Endothelial cell of umbilical vein (primary cell): ENCODE measurements around the gene CCNJL. TPM values are rescaled to one million over a fixed set of nuclear protein-coding genes. Genes with fewer than 3 reads are reported as not detected.

Source experiments
- BruUV-seq: library from RNA; stranded (reverse); fragments of 400-500 nt; replicated peaks from 2 replicates; lab custom pipeline; 2021; lab: Mats Ljungman, UMichigan
- CTCF ChIA-PET: fragments of 300-600, 350-600 bp; sonication (Branson Sonifier 250); formaldehyde crosslinking; loops from one replicate; lab custom pipeline; 2021; ENCODE audit warnings: antibody characterized with exemption, inconsistent platforms; lab: Charles Lee
- POLR2A ChIA-PET: fragments of 300-600, 350-600 bp; sonication (Branson Sonifier 250); formaldehyde crosslinking; loops from one replicate; lab custom pipeline; 2021; ENCODE audit warnings: antibody characterized with exemption, inconsistent platforms; lab: Charles Lee
- DNase-seq: peaks from one replicate; pipeline ENCODE4 v3.0.0-alpha.2; 2011; ENCODE audit warnings: low read depth, low spot score
- FAIRE-seq: peaks from 2 replicates; lab custom pipeline; 2011; peaks lifted over from hg19 to GRCh38; lab: Jason Lieb, UNC
- H2AFZ ChIP-seq: 2 replicates; pipeline ENCODE4 v1.6.0; 2012; ENCODE audit warnings: low read depth, low read length, control low read depth, inconsistent platforms
- H3K27ac ChIP-seq: 2 replicates; pipeline ENCODE4 v1.5.1; 2011; ENCODE audit warnings: low read depth, mild to moderate bottlenecking, control low read depth, low read length, moderate library complexity; ENCODE audit not compliant: insufficient read depth
- H3K27me3 ChIP-seq, 2 experiments: 2 replicates each; pipeline versions ENCODE4 v1.6.0 to v1.6.1; 2011; ENCODE audit warnings: low read length in 2 of 2, mixed read lengths in 1 of 2; ENCODE audit not compliant: control insufficient read depth in 2 of 2, insufficient read depth in 2 of 2
- H3K36me3 ChIP-seq, 2 experiments: 2 replicates in 1 of 2; 3 replicates in 1 of 2; pipeline ENCODE4 v1.5.1; 2011; ENCODE audit warnings: low read length in 2 of 2, mild to moderate bottlenecking in 1 of 2, moderate library complexity in 1 of 2; ENCODE audit not compliant: control insufficient read depth in 2 of 2, insufficient read depth in 2 of 2; ENCODE audit errors: extremely low read depth in 1 of 2
- H3K4me1 ChIP-seq: 3 replicates; pipeline ENCODE4 v1.5.1; 2011; ENCODE audit warnings: mild to moderate bottlenecking, low read length; ENCODE audit not compliant: control insufficient read depth, insufficient read depth; ENCODE audit errors: extremely low read depth
- H3K4me2 ChIP-seq: 2 replicates; pipeline ENCODE4 v1.6.1; 2011; ENCODE audit warnings: low read length, control low read depth, mixed read lengths; ENCODE audit not compliant: insufficient read depth
- H3K4me3 ChIP-seq, 3 experiments: fragments of 200-600 bp in 1 of 3; sonication (generic), shearing (Covaris generic) in 1 of 3; replicated peaks in 1 of 3; 2 replicates each; pipeline ENCODE4 v1.5.1; 2011 to 2016; ENCODE audit warnings: control low read depth in 3 of 3, low read length in 3 of 3, mild to moderate bottlenecking in 2 of 3, inconsistent platforms in 1 of 3, low read depth in 1 of 3, moderate library complexity in 1 of 3; ENCODE audit not compliant: insufficient read depth in 1 of 3
- H3K79me2 ChIP-seq: 2 replicates; pipeline ENCODE4 v1.6.0; 2012; ENCODE audit warnings: low read length, inconsistent platforms; ENCODE audit not compliant: control insufficient read depth, insufficient read depth
- H3K9ac ChIP-seq: replicated peaks from 2 replicates; pipeline ENCODE3; 2011; ENCODE audit warnings: low read length, control low read depth; ENCODE audit not compliant: insufficient read depth; ENCODE audit errors: extremely low read depth
- H3K9me1 ChIP-seq: replicated peaks from 3 replicates; pipeline ENCODE4 v1.6.0; 2011; ENCODE audit warnings: mild to moderate bottlenecking, low read length; ENCODE audit not compliant: control insufficient read depth, insufficient read depth; ENCODE audit errors: extremely low read depth
- H3K9me3 ChIP-seq: replicated peaks from 2 replicates; pipeline ENCODE4 v1.5.1; 2012; ENCODE audit warnings: low read length, inconsistent platforms; ENCODE audit not compliant: control insufficient read depth, insufficient read depth
- H4K20me1 ChIP-seq: replicated peaks from 2 replicates; pipeline ENCODE3; 2011; ENCODE audit warnings: mild to moderate bottlenecking, low read length; ENCODE audit not compliant: control insufficient read depth, insufficient read depth; ENCODE audit errors: extremely low read depth
- EZH2 ChIP-seq: IDR thresholded peaks from 2 replicates; pipeline ENCODE4 v1.6.1; 2012; ENCODE audit warnings: borderline replicate concordance, low read depth, mild to moderate bottlenecking, moderate library complexity, low read length, inconsistent platforms; ENCODE audit not compliant: severe bottlenecking
- FOS ChIP-seq: IDR thresholded peaks from 2 replicates; pipeline ENCODE4 v1.6.1; 2011; ENCODE audit warnings: mild to moderate bottlenecking, low read length, moderate library complexity, borderline replicate concordance; ENCODE audit not compliant: insufficient read depth
- GATA2 ChIP-seq: IDR thresholded peaks from 2 replicates; pipeline ENCODE4 v1.7.0; 2011; ENCODE audit warnings: low read depth, mild to moderate bottlenecking, moderate library complexity, mixed read lengths, low read length; ENCODE audit not compliant: insufficient read length, insufficient read depth
- JUN ChIP-seq: IDR thresholded peaks from 2 replicates; pipeline ENCODE4 v1.6.1; 2011; ENCODE audit warnings: borderline replicate concordance, low read depth; ENCODE audit not compliant: insufficient read length, insufficient read depth
- MYC ChIP-seq: IDR thresholded peaks from one replicate; pipeline ENCODE4 v1.6.1; 2011; ENCODE audit warnings: mild to moderate bottlenecking, low read depth, low read length
- POLR2A ChIP-seq: IDR thresholded peaks from 2 replicates; pipeline ENCODE4 v1.6.1; 2012; ENCODE audit warnings: low read depth, mild to moderate bottlenecking, control low read depth, low read length
- POLR2AphosphoS5 ChIP-seq: IDR thresholded peaks from 2 replicates; pipeline ENCODE4 v1.6.1; 2012; ENCODE audit warnings: low read depth, mild to moderate bottlenecking, control low read depth, low read length, moderate library complexity; ENCODE audit not compliant: insufficient read depth
- dilution Hi-C: fragments of 300-500 bp; cut with MboI; formaldehyde crosslinking; loops from one replicate; pipeline ENCODE4 v1.15.0; 2019; ENCODE audit warnings: low sequenced_read_pairs; ENCODE audit not compliant: extremely low pct_ligation_motif_present
- intact Hi-C: fragments of 100-400 bp; cut with micrococcal nuclease; formaldehyde crosslinking; loops from one replicate; pipeline ENCODE4 v1.10.0; 2022
- polyA plus RNA-seq, 4 experiments: library from polyadenylated mRNA; depleted of rRNA in 3 of 4; stranded (reverse) in 3 of 4; unstranded in 1 of 4; fragments of >200 nt; gene quantifications; 2 replicates each; pipeline versions ENCODE4 v1.2.1 to v1.2.3, GENCODE V29; 2011 to 2012; ENCODE audit warnings: missing spikeins in 1 of 4
- total RNA-seq: library from RNA; stranded (reverse); gene quantifications from 2 replicates; pipeline ENCODE4 v1.2.3, GENCODE V29; 2021
- TF ChIP-seq, protein P1 (sequence below): IDR thresholded peaks from 2 replicates; pipeline ENCODE4 v1.6.1; 2011; ENCODE audit not compliant: insufficient read depth, insufficient read length
- TF ChIP-seq, protein P2 (sequence below), 2 donors: IDR thresholded peaks; 1 replicate in 1 of 2; 2 replicates in 1 of 2; pipeline ENCODE4 v1.5.1; 2011; ENCODE audit warnings: low read length in 2 of 2, mild to moderate bottlenecking in 2 of 2, moderate library complexity in 2 of 2, control low read depth in 1 of 2, inconsistent platforms in 1 of 2, low read depth in 1 of 2; ENCODE audit not compliant: insufficient read depth in 1 of 2; ENCODE audit errors: extremely low read depth in 1 of 2

CCNJL gene
- total and polyA plus RNA-seq, 2 donors (not counting 3 experiments of a cell fraction or from before 2014, with no cell fraction given): 20.0 to 21.3 TPM

GRCh38 chr5:160305319-160305718, 7.0 kb downstream of the CCNJL start:
- H3K79me2 ChIP-seq: peaks cover under 1% of the 10 kb centered on the region

DNA sequence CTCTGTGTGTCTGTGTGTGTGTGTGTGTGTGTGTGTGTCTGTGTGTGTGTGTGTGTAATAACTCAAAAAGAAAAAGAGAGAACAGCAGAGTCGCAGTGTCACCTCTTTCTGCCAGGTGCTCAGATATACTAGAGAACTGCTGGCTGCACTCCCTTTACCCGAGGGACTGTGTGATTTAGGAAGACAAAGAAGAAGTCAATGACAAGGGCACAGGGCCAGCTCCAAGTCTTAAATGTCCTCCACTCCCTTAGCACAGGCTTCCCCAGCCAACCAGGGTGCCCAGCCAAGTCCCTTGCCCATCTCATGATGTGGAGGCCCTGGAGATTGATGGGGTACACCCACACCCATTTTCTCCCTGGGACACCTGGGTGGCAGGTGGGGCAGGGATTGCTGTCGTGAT, 8.7 kb downstream of the CCNJL start:
- BruUV-seq: no TSS peak
- dilution Hi-C loops (no loop called here), intact Hi-C loops (no loop called here)
- DNase-seq (no peak), FAIRE-seq (no peak)
- ChIA-PET CTCF (interaction anchor here (1.0 to 1.3 kb wide), 3 partner anchors 17 to 461 kb away, joined by 3 read pairs; no protein-coding TSS in a partner anchor), POLR2A (no interaction called here)
- Histone ChIP-seq H3K9me1 (no peaks in the 10 kb centered on the region), H3K9ac (no peak overlapping the region), H3K4me2 (no peak overlapping the region), H3K4me3 (no peak overlapping the region), H2AFZ (no peak overlapping the region), H3K79me2 (no peaks in the 10 kb centered on the region), H4K20me1 (no peaks in the 10 kb centered on the region), H3K27ac (no peak overlapping the region), H3K36me3 (peaks cover 0 to 30% of the 10 kb centered on the region in 2 experiments), H3K9me3 (no peaks in the 10 kb centered on the region), H3K27me3 (no peaks in the 10 kb centered on the region), H3K4me1 (no peaks in the 10 kb centered on the region)
- TF ChIP-seq FOS: no peak
- TF ChIP-seq EZH2: no peak
- TF ChIP-seq GATA2: no peak
- TF ChIP-seq, protein P1, sequence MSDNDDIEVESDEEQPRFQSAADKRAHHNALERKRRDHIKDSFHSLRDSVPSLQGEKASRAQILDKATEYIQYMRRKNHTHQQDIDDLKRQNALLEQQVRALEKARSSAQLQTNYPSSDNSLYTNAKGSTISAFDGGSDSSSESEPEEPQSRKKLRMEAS: no peak
- TF ChIP-seq JUN: no peak
- TF ChIP-seq, protein P2, sequence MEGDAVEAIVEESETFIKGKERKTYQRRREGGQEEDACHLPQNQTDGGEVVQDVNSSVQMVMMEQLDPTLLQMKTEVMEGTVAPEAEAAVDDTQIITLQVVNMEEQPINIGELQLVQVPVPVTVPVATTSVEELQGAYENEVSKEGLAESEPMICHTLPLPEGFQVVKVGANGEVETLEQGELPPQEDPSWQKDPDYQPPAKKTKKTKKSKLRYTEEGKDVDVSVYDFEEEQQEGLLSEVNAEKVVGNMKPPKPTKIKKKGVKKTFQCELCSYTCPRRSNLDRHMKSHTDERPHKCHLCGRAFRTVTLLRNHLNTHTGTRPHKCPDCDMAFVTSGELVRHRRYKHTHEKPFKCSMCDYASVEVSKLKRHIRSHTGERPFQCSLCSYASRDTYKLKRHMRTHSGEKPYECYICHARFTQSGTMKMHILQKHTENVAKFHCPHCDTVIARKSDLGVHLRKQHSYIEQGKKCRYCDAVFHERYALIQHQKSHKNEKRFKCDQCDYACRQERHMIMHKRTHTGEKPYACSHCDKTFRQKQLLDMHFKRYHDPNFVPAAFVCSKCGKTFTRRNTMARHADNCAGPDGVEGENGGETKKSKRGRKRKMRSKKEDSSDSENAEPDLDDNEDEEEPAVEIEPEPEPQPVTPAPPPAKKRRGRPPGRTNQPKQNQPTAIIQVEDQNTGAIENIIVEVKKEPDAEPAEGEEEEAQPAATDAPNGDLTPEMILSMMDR (IDR thresholded peaks at IDR 0.05; ENCODE audit: extremely low read depth in 1 of 2, insufficient read depth in 1 of 2, low read depth in 1 of 2, low read length in 2 of 2): no peak
- TF ChIP-seq POLR2AphosphoS5: no peak
- no peak for TF ChIP-seq POLR2A
- no peak for TF ChIP-seq MYC

More at GRCh38 chr5:160305319-160305718, 7.0 kb downstream of the CCNJL start:
- Histone ChIP-seq H3K27ac (no peak overlapping the region), H3K4me3 (no peak overlapping the region), H3K9me1 (no peaks in the 10 kb centered on the region), H3K36me3 (peaks cover 3 to 31% of the 10 kb centered on the region in 2 experiments), H3K4me2 (no peak overlapping the region), H3K27me3 (no peaks in the 10 kb centered on the region), H3K9me3 (no peaks in the 10 kb centered on the region), H3K9ac (no peak overlapping the region), H2AFZ (no peak overlapping the region), H4K20me1 (no peaks in the 10 kb centered on the region), H3K4me1 (no peaks in the 10 kb centered on the region)
- TF ChIP-seq MYC (no peak), POLR2AphosphoS5 (no peak), JUN (no peak), EZH2 (no peak)
- TF ChIP-seq, protein P2 (IDR thresholded peaks at IDR 0.05; ENCODE audit: extremely low read depth in 1 of 2, insufficient read depth in 1 of 2, low read depth in 1 of 2, low read length in 2 of 2): no peak
- BruUV-seq: no TSS peak
- intact Hi-C loops (no loop called here), dilution Hi-C loops (no loop called here)
- ChIA-PET POLR2A (no interaction called here), CTCF (interaction anchor here (1.3 kb wide), 1 partner anchor 18 kb away, joined by 3 read pairs; no protein-coding TSS in a partner anchor)
- no peak for FAIRE-seq
- no peak for DNase-seq
